CD14-positive monocyte (primary cell): ENCODE results near the gene ATP2B1. TPM values are rescaled to one million over a fixed set of nuclear protein-coding genes. Genes with fewer than 3 reads are reported as not detected.

Experiments
- DNase-seq, 3 donors: peaks; one replicate each; pipeline ENCODE4 v3.0.0-alpha.2; 2011 to 2022
- H2AFZ ChIP-seq: 2 replicates; pipeline ENCODE4 v1.6.0; 2012; ENCODE audit warnings: mild to moderate bottlenecking, low read depth, low read length, inconsistent platforms; ENCODE audit not compliant: insufficient read depth, poor library complexity, severe bottlenecking
- H3K27ac ChIP-seq, 2 donors: 1 replicate in 1 of 2; 2 replicates in 1 of 2; pipeline ENCODE4 v1.5.1; 2012 to 2013; ENCODE audit warnings: low read length in 2 of 2, control low read depth in 1 of 2, inconsistent platforms in 1 of 2, low read depth in 1 of 2, mild to moderate bottlenecking in 1 of 2
- H3K27me3 ChIP-seq, 2 donors: one replicate each; pipeline versions ENCODE4 v1.6.0 to v1.6.1; 2011 to 2013; ENCODE audit warnings: low read length in 2 of 2; ENCODE audit not compliant: control insufficient read depth in 2 of 2, insufficient read depth in 2 of 2
- H3K36me3 ChIP-seq, 2 donors: replicated peaks in 1 of 2; 1 replicate in 1 of 2; 2 replicates in 1 of 2; pipeline versions ENCODE4 v1.5.1 to v1.6.1; 2012 to 2013; ENCODE audit warnings: low read length in 2 of 2, control low read depth in 1 of 2, inconsistent platforms in 1 of 2, mild to moderate bottlenecking in 1 of 2; ENCODE audit not compliant: insufficient read depth in 2 of 2, control insufficient read depth in 1 of 2
- H3K4me1 ChIP-seq, 2 donors: 1 replicate in 1 of 2; 2 replicates in 1 of 2; pipeline versions ENCODE4 v1.5.1 to v1.6.1; 2012 to 2013; ENCODE audit warnings: low read length in 2 of 2, control low read depth in 1 of 2, inconsistent platforms in 1 of 2, mild to moderate bottlenecking in 1 of 2, moderate library complexity in 1 of 2; ENCODE audit not compliant: insufficient read depth in 2 of 2, control insufficient read depth in 1 of 2
- H3K4me2 ChIP-seq: replicated peaks from 2 replicates; pipeline ENCODE3; 2012; ENCODE audit warnings: low read length, moderate library complexity, mild to moderate bottlenecking; ENCODE audit not compliant: poor library complexity, severe bottlenecking; ENCODE audit errors: extremely low read depth
- H3K4me3 ChIP-seq, 3 experiments: fragments of 200-600 bp in 1 of 3; sonication (generic) in 1 of 3; replicated peaks in 1 of 3; 1 replicate in 2 of 3; 2 replicates in 1 of 3; pipeline ENCODE4 v1.5.1; 2011 to 2013; ENCODE audit warnings: low read length in 3 of 3, mild to moderate bottlenecking in 3 of 3, control low read depth in 2 of 3, low read depth in 2 of 3, inconsistent platforms in 1 of 3, moderate library complexity in 1 of 3
- H3K79me2 ChIP-seq: 2 replicates; pipeline ENCODE4 v1.6.0; 2012; ENCODE audit warnings: mild to moderate bottlenecking, control low read depth, inconsistent platforms, low read length, moderate library complexity; ENCODE audit not compliant: insufficient read depth
- H3K9ac ChIP-seq: 2 replicates; pipeline ENCODE4 v1.6.0; 2017; ENCODE audit warnings: low read length, mild to moderate bottlenecking; ENCODE audit not compliant: insufficient read depth, poor library complexity, severe bottlenecking
- H3K9me3 ChIP-seq, 2 donors: replicated peaks in 1 of 2; 1 replicate in 1 of 2; 2 replicates in 1 of 2; pipeline versions ENCODE4 v1.5.1 to v1.6.1; 2012 to 2013; ENCODE audit warnings: low read length in 2 of 2, control low read depth in 1 of 2; ENCODE audit not compliant: control insufficient read depth in 1 of 2, insufficient read depth in 1 of 2
- H4K20me1 ChIP-seq: 2 replicates; pipeline ENCODE4 v1.6.0; 2012; ENCODE audit warnings: mild to moderate bottlenecking, low read length, control low read depth, moderate library complexity; ENCODE audit not compliant: insufficient read depth
- H3K27ac Mint-ChIP-seq, 7 donors: one replicate each; pipeline ENCODE4 v1.8.0; 2020; ENCODE audit warnings: mild to moderate bottlenecking in 7 of 7, mixed read lengths in 7 of 7, moderate library complexity in 6 of 7, inconsistent platforms in 2 of 7
- H3K27me3 Mint-ChIP-seq, 3 donors: one replicate each; pipeline ENCODE4 v1.8.0; 2021 to 2022; ENCODE audit warnings: low read depth in 3 of 3, mild to moderate bottlenecking in 3 of 3, mixed read lengths in 3 of 3, moderate library complexity in 3 of 3, inconsistent platforms in 1 of 3
- H3K36me3 Mint-ChIP-seq, 2 donors: one replicate each; pipeline ENCODE4 v1.8.0; 2020; ENCODE audit warnings: mixed read lengths in 2 of 2, inconsistent platforms in 1 of 2, mild to moderate bottlenecking in 1 of 2
- H3K4me1 Mint-ChIP-seq: one replicate; pipeline ENCODE4 v1.8.0; 2020; ENCODE audit warnings: mild to moderate bottlenecking, mixed read lengths
- H3K4me3 Mint-ChIP-seq, 2 donors: one replicate each; pipeline ENCODE4 v1.8.0; 2020; ENCODE audit warnings: mild to moderate bottlenecking in 2 of 2, mixed read lengths in 2 of 2, moderate library complexity in 1 of 2
- H3K9me3 Mint-ChIP-seq, 7 donors: one replicate each; pipeline ENCODE4 v1.8.0; 2020 to 2022; ENCODE audit warnings: mixed read lengths in 7 of 7, mild to moderate bottlenecking in 6 of 7, moderate library complexity in 6 of 7, inconsistent platforms in 2 of 7
- WGBS: methylation state at CpG from one replicate; pipeline ENCODE4 v1.1.5; 2013; ENCODE audit warnings: missing lambda C conversion rate; ENCODE audit not compliant: insufficient coverage; 5-methylcytosine and 5-hydroxymethylcytosine counted together
- intact Hi-C, 2 donors: fragments of 100-400 bp; cut with micrococcal nuclease; formaldehyde crosslinking; loops; one replicate each; pipeline versions ENCODE4 v1.15.0 to v1.15.1; 2023
- polyA plus RNA-seq, 3 donors: library from polyadenylated mRNA; depleted of rRNA in 1 of 3; unstranded in 2 of 3; stranded (reverse) in 1 of 3; fragments of 300-500 nt in 2 of 3; fragments of >200 nt in 1 of 3; fragmentation: Illumina TruSeq in 2 of 3; gene quantifications; 1 replicate in 2 of 3; 2 replicates in 1 of 3; pipeline ENCODE4 v1.2.3, GENCODE V29; 2012 to 2021
- TF ChIP-seq, protein P1 (sequence below): fragments of 200-600 bp; IDR thresholded peaks from one replicate; pipeline ENCODE4 v1.8.0; 2022; ENCODE audit warnings: antibody characterized with exemption, mild to moderate bottlenecking

Gene ATP2B1
- polyA plus RNA-seq, 3 donors: 35.9 to 59.3 (median 53.9) TPM

DNA sequence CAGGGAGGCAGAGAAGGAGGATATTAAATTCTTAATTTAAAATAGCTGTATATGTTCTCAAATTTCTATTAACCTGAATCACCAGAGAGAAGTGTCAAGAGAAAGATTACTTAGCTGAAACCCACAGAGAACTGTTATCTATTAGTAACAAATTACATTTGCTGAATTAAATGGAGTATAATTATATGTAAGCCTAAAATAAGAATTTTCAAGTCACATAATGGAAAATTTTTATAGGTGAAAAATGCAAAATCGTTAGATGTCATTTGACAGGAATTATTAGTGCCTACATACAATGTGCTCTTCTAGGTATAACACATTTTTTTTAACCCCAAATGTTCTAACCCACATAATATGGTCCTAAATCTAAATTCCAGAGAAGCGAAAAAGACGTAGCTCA lies 4.1 kb upstream of the ATP2B1 start:
- no peak overlapping the region for H3K4me2 ChIP-seq
- Mint-ChIP-seq H3K4me1 (peaks cover 9% of the 10 kb centered on the region), H3K27ac (no peak overlapping the region), H3K36me3 (peaks cover 8 to 15% of the 10 kb centered on the region in 2 donors), H3K27me3 (peaks cover 4 to 20% (median 15%) of the 10 kb centered on the region in 3 donors), H3K9me3 (peaks cover 6 to 30% (median 20%) of the 10 kb centered on the region in 7 donors), H3K4me3 (no peak overlapping the region)
- DNase-seq: no peak
- WGBS: no CpG with 5 or more reads among the region's 3 CpGs
- H4K20me1 ChIP-seq: peaks cover 9% of the 10 kb centered on the region
- H3K4me1 ChIP-seq: peaks cover 8 to 16% of the 10 kb centered on the region in 2 donors
- H3K4me3 ChIP-seq: no peak overlapping the region
- H3K79me2 ChIP-seq: peaks cover 12% of the 10 kb centered on the region
- peaks cover 8 to 11% of the 10 kb centered on the region in 2 donors for H3K9me3 ChIP-seq
- TF ChIP-seq, protein P1, sequence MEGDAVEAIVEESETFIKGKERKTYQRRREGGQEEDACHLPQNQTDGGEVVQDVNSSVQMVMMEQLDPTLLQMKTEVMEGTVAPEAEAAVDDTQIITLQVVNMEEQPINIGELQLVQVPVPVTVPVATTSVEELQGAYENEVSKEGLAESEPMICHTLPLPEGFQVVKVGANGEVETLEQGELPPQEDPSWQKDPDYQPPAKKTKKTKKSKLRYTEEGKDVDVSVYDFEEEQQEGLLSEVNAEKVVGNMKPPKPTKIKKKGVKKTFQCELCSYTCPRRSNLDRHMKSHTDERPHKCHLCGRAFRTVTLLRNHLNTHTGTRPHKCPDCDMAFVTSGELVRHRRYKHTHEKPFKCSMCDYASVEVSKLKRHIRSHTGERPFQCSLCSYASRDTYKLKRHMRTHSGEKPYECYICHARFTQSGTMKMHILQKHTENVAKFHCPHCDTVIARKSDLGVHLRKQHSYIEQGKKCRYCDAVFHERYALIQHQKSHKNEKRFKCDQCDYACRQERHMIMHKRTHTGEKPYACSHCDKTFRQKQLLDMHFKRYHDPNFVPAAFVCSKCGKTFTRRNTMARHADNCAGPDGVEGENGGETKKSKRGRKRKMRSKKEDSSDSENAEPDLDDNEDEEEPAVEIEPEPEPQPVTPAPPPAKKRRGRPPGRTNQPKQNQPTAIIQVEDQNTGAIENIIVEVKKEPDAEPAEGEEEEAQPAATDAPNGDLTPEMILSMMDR: no peak
- H3K27ac ChIP-seq: no peak overlapping the region
- no peaks in the 10 kb centered on the region for H3K36me3 ChIP-seq
- no peak overlapping the region for H2AFZ ChIP-seq
- intact Hi-C loops: no loop called here
- no peak overlapping the region for H3K9ac ChIP-seq
- no peaks in the 10 kb centered on the region for H3K27me3 ChIP-seq

DNA sequence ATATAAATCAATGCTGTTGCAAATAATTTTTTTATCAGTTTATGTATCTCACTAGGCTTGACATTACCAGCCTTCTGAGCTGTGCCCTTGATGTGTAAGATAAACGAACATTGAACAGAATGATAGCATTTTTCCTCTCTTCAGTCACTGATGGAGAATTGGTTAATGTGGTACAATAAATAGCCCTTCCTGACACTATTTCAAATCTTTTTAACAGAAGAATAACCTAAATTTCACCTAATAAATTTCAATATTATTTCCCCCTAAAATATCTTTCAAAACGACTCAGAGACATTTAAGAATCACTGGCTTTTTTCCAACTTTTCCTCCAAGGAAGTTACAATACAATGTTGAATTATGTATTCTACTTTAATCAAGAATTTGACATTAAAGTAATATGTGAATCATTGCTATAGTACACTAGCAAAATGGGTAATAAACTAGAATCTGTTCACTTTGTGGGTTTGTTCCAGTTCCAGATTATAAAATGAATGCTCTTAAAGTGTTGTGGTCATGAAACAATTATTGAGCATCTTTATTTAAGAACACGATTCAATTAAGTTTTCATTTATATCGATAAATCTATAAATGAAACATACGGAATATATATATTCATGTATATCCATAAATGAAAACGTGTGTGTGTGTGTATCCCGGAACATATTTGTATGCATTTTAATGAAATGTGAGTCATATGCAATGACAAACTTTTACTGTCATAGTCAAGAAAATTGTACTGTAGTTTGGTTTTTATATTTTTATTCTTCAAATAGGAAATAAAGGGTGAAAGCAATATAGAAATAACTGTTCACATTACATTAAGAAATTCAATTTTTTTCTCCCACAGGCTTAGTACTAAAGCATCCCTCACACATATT lies 2.5 kb upstream of the ATP2B1 start:
- H3K4me3 ChIP-seq: peak overlapping the region; percentile 76 to 100 (median 98)
- Mint-ChIP-seq H3K4me3 (peak overlapping the region; percentile 90 to 94), H3K9me3 (peaks cover 3 to 26% (median 15%) of the 10 kb centered on the region in 7 donors), H3K27ac (peak overlapping the region; percentile 96 to 99 (median 98)), H3K27me3 (peaks cover 4 to 29% (median 27%) of the 10 kb centered on the region in 3 donors), H3K36me3 (peaks cover 21 to 24% of the 10 kb centered on the region in 2 donors), H3K4me1 (peaks cover 19% of the 10 kb centered on the region)
- H3K9ac ChIP-seq: peak overlapping the region; percentile 99
- H3K27ac ChIP-seq: peak overlapping the region in 1 of 2 donors; percentile 98
- peak overlapping the region; percentile 90 for H3K4me2 ChIP-seq
- peaks cover 28% of the 10 kb centered on the region for H3K79me2 ChIP-seq
- no peak for DNase-seq
- peaks cover 0 to 4% of the 10 kb centered on the region in 2 donors for H3K27me3 ChIP-seq
- TF ChIP-seq, protein P1: no peak
- H3K4me1 ChIP-seq: peaks cover 21 to 32% of the 10 kb centered on the region in 2 donors
- intact Hi-C loops: no loop called here
- no peaks in the 10 kb centered on the region for H3K36me3 ChIP-seq
- WGBS: no CpG with 5 or more reads among the region's 7 CpGs
- H3K9me3 ChIP-seq: peaks cover 0 to 7% of the 10 kb centered on the region in 2 donors
- peaks cover 24% of the 10 kb centered on the region for H4K20me1 ChIP-seq
- H2AFZ ChIP-seq: no peak overlapping the region
